ENCODE data around the gene ZNF816. TPM values are rescaled to one million over a fixed set of nuclear protein-coding genes. Genes with fewer than 3 reads are reported as not detected.

The ZNF816 gene
- total RNA-seq, 1 experiment from 2014 or later: 15.3 TPM

GRCh38 chr19:52923778-52924593 lies 38.7 kb downstream of the ZNF816 start:
- POLR2A ChIA-PET: no interaction called here
- Mint-ChIP-seq H3K4me3 (peak overlapping the region; percentile 93), H3K9me3 (no peaks in the 10 kb centered on the region), H3K4me1 (peaks cover 27% of the 10 kb centered on the region), H3K27me3 (ENCODE audit: low read depth) (no peaks in the 10 kb centered on the region), H3K27ac (peak overlapping the region; percentile 94), H3K36me3 (peaks cover 15% of the 10 kb centered on the region)
- CTCF ChIA-PET: interaction anchor here (1.7 kb wide), 1 partner anchor 22 kb away, joined by 3 read pairs; no protein-coding TSS in a partner anchor
- ATAC-seq: peak; percentile 19
- TF ChIP-seq ZNF121 (CRISPR knock-in tag; IDR thresholded peaks at IDR 0.05) (no peak), AFF4 (CRISPR knock-in tag; IDR thresholded peaks at IDR 0.05; ENCODE audit: borderline replicate concordance) (no peak), JAZF1 (CRISPR knock-in tag; IDR thresholded peaks at IDR 0.05) (no peak), ZNF512 (CRISPR knock-in tag; IDR thresholded peaks at IDR 0.05; ENCODE audit: borderline replicate concordance) (no peak), PRDM15 (CRISPR knock-in tag; IDR thresholded peaks at IDR 0.05) (no peak), HMGA2 (CRISPR knock-in tag; IDR thresholded peaks at IDR 0.05) (no peak), ATF6 (CRISPR knock-in tag; IDR thresholded peaks at IDR 0.05) (no peak), ZNF396 (CRISPR knock-in tag; IDR thresholded peaks at IDR 0.05; ENCODE audit: borderline replicate concordance) (no peak), ATF3 (CRISPR knock-in tag; conservative IDR thresholded peaks at IDR 0.05) (no peak)
- DNase-seq (ENCODE audit: low spot score): peak; percentile 54

GRCh38 chr19:52922841-52923777 lies 39.6 kb downstream of the ZNF816 start, which contains the start of gene ZNF888:
Gene ZNF888, minus strand, starts transcription at chr19:52923428. Its CDS starts 5,555 bp downstream, at chr19:52917873.
- peak within 1 kb of the TSS; percentile 93 for H3K4me3 Mint-ChIP-seq
- DNase-seq (ENCODE audit: low spot score) (peak; percentile 93), ATAC-seq (peak; percentile 97)
- peaks cover 7% of the 10 kb centered on the region for H3K36me3 Mint-ChIP-seq
- peak within 1 kb of the TSS; percentile 96 for H3K27ac Mint-ChIP-seq
- POLR2A ChIA-PET: no interaction called here
- peak; percentile 79 for TF ChIP-seq PRDM15 (CRISPR knock-in tag; IDR thresholded peaks at IDR 0.05)
- no peak for TF ChIP-seq ZBTB21 (CRISPR knock-in tag; IDR thresholded peaks at IDR 0.05; ENCODE audit: borderline replicate concordance)
- 0 out of 2 replicates have a peak, but pooled peaks have one; percentile 26 for TF ChIP-seq MAX (CRISPR knock-in tag; IDR thresholded peaks at IDR 0.05)
- TF ChIP-seq E2F4 (CRISPR knock-in tag; IDR thresholded peaks at IDR 0.05; ENCODE audit: borderline replicate concordance, low read depth): 0 out of 2 replicates have a peak, but pooled peaks have one; percentile 47
- TF ChIP-seq NFYB (CRISPR knock-in tag; conservative IDR thresholded peaks at IDR 0.05; ENCODE audit: low read depth): no peak
- peaks cover 27% of the 10 kb centered on the region for H3K4me1 Mint-ChIP-seq
- H3K27me3 Mint-ChIP-seq (ENCODE audit: low read depth): no peaks in the 10 kb centered on the region
- CTCF ChIA-PET: no interaction called here
- no peaks in the 10 kb centered on the region for H3K9me3 Mint-ChIP-seq

Measured in WTC11 (cell line).